Common myeloid progenitor, CD34-positive (primary cell): ENCODE results near the gene WNT9B.

Experiments used
- CTCF ChIA-PET: fragments of 350-600 bp; sonication (Branson Sonifier 250); formaldehyde crosslinking; loops from one replicate; lab custom pipeline; 2021; ENCODE audit warnings: antibody characterized with exemption; lab: Charles Lee
- POLR2A ChIA-PET: fragments of 350-600 bp; sonication (Branson Sonifier 250); formaldehyde crosslinking; loops from one replicate; lab custom pipeline; 2021; ENCODE audit warnings: antibody characterized with exemption; lab: Charles Lee
- DNase-seq, 3 donors: peaks; one replicate each; pipeline versions ENCODE4 v3.0.0 to v3.0.0-alpha.2; 2013
- H3K27ac ChIP-seq, 2 experiments: 1 replicate in 1 of 2; 2 replicates in 1 of 2; pipeline ENCODE4 v1.7.0; 2013; ENCODE audit warnings: inconsistent platforms in 2 of 2, low read length in 2 of 2, mild to moderate bottlenecking in 2 of 2, low read depth in 1 of 2, moderate library complexity in 1 of 2; ENCODE audit not compliant: severe bottlenecking in 2 of 2, insufficient read depth in 1 of 2, poor library complexity in 1 of 2
- H3K27me3 ChIP-seq, 5 experiments: replicated peaks in 2 of 5; 1 replicate in 3 of 5; 2 replicates in 2 of 5; pipeline versions ENCODE4 v1.6.1 to v1.7.0; 2013; ENCODE audit warnings: low read length in 4 of 5, mild to moderate bottlenecking in 2 of 5, moderate library complexity in 2 of 5, inconsistent platforms in 1 of 5; ENCODE audit not compliant: insufficient read depth in 5 of 5, control insufficient read depth in 4 of 5
- H3K36me3 ChIP-seq, 4 experiments: 1 replicate in 2 of 4; 2 replicates in 2 of 4; pipeline versions ENCODE4 v1.6.1 to v1.7.0; 2013; ENCODE audit warnings: low read length in 3 of 4, control low read depth in 1 of 4, mild to moderate bottlenecking in 1 of 4; ENCODE audit not compliant: control insufficient read depth in 4 of 4, insufficient read depth in 4 of 4
- H3K4me1 ChIP-seq, 4 experiments: 1 replicate in 3 of 4; 2 replicates in 1 of 4; pipeline versions ENCODE4 v1.6.1 to v1.7.1; 2013; ENCODE audit warnings: low read length in 3 of 4, mild to moderate bottlenecking in 3 of 4, control low read depth in 1 of 4, inconsistent platforms in 1 of 4, moderate library complexity in 1 of 4; ENCODE audit not compliant: control insufficient read depth in 4 of 4, insufficient read depth in 4 of 4; ENCODE audit errors: control extremely low read depth in 1 of 4
- H3K4me3 ChIP-seq, 7 experiments: 1 replicate in 4 of 7; 2 replicates in 3 of 7; pipeline versions ENCODE4 v1.5.1 to v1.7.0; 2013; ENCODE audit warnings: mild to moderate bottlenecking in 7 of 7, low read length in 6 of 7, moderate library complexity in 6 of 7, inconsistent platforms in 2 of 7, low read depth in 2 of 7, control low read depth in 1 of 7; ENCODE audit not compliant: insufficient read depth in 4 of 7, control insufficient read depth in 1 of 7; ENCODE audit errors: extremely low read depth in 1 of 7
- H3K9me3 ChIP-seq, 5 experiments: 1 replicate in 4 of 5; 2 replicates in 1 of 5; pipeline versions ENCODE4 v1.6.1 to v1.7.1; 2013; ENCODE audit warnings: low read length in 4 of 5, mild to moderate bottlenecking in 2 of 5, inconsistent platforms in 1 of 5, low read depth in 1 of 5, moderate library complexity in 1 of 5; ENCODE audit not compliant: control insufficient read depth in 4 of 5, insufficient read depth in 2 of 5; ENCODE audit errors: control extremely low read depth in 1 of 5
- WGBS: methylation state at CpG from one replicate; pipeline ENCODE4 v1.1.5; 2013; ENCODE audit not compliant: insufficient coverage; 5-methylcytosine and 5-hydroxymethylcytosine counted together

The WNT9B gene

GRCh38 chr17:46853896-46854444 is 2.6 kb downstream of the WNT9B start:
- ChIA-PET CTCF (interaction anchor here (1.1 kb wide), 1 partner anchor 12 kb away, joined by 4 read pairs; no protein-coding TSS in a partner anchor), POLR2A (no interaction called here)

GRCh38 chr17:46854515-46854914 is 3.1 kb downstream of the WNT9B start:
- CTCF ChIA-PET: interaction anchor here (1.3 kb wide), 1 partner anchor 12 kb away, joined by 6 read pairs; no protein-coding TSS in a partner anchor
- Histone ChIP-seq H3K9me3 (no peaks in the 10 kb centered on the region), H3K27me3 (peaks cover 4 to 48% (median 21%) of the 10 kb centered on the region in 5 experiments), H3K4me1 (peaks cover 0 to 15% (median 10%) of the 10 kb centered on the region in 4 experiments), H3K4me3 (no peak overlapping the region), H3K36me3 (no peaks in the 10 kb centered on the region), H3K27ac (no peak overlapping the region)
- POLR2A ChIA-PET: interaction anchor here (0.5 kb wide), 1 partner anchor 19 kb away, joined by 3 read pairs; no protein-coding TSS in a partner anchor
- no CpG with 5 or more reads among the region's 3 CpGs for WGBS
- no peak for DNase-seq

More at GRCh38 chr17:46853896-46854444, 2.6 kb downstream of the WNT9B start:
- no peak overlapping the region for H3K4me3 ChIP-seq
- H3K4me1 ChIP-seq: peaks cover 0 to 15% (median 10%) of the 10 kb centered on the region in 4 experiments
- H3K36me3 ChIP-seq: no peaks in the 10 kb centered on the region
- H3K9me3 ChIP-seq: no peaks in the 10 kb centered on the region
- no peak overlapping the region for H3K27ac ChIP-seq
- no peak for DNase-seq
- peaks cover 4 to 54% (median 21%) of the 10 kb centered on the region in 5 experiments for H3K27me3 ChIP-seq
- 100% methylated on average over 6 of the region's 6 CpGs for WGBS

- Histone ChIP-seq H3K27ac (no peak overlapping the region), H3K4me1 (peaks cover 0 to 15% (median 10%) of the 10 kb centered on the region in 4 experiments), H3K9me3 (no peaks in the 10 kb centered on the region), H3K27me3 (peaks cover 4 to 44% (median 19%) of the 10 kb centered on the region in 5 experiments), H3K4me3 (no peak overlapping the region), H3K36me3 (no peaks in the 10 kb centered on the region)
- ChIA-PET POLR2A (interaction anchor here (0.5 kb wide), 1 partner anchor 19 kb away, joined by 3 read pairs; no protein-coding TSS in a partner anchor), CTCF (interaction anchor here (1.3 kb wide), 1 partner anchor 13 kb away, joined by 6 read pairs; no protein-coding TSS in a partner anchor)
- 100% methylated on average over 1 of the region's 4 CpGs for WGBS
- DNase-seq: no peak
These were observed 3.6 kb downstream of the WNT9B start for GRCh38 chr17:46854948-46855347.

GRCh38 chr17:46857600-46857999 is 6.2 kb downstream of the WNT9B start:
- DNase-seq: no peak
- CTCF ChIA-PET: no interaction called here
- no peaks in the 10 kb centered on the region for H3K4me1 ChIP-seq
- no peaks in the 10 kb centered on the region for H3K36me3 ChIP-seq
- H3K9me3 ChIP-seq: no peaks in the 10 kb centered on the region
- H3K27ac ChIP-seq: no peak overlapping the region
- no CpG with 5 or more reads among the region's 1 CpG for WGBS
- H3K4me3 ChIP-seq: no peak overlapping the region
- H3K27me3 ChIP-seq: peaks cover 4 to 20% (median 6%) of the 10 kb centered on the region in 5 experiments
- POLR2A ChIA-PET: no interaction called here

- no peak for DNase-seq
- Histone ChIP-seq H3K9me3 (no peaks in the 10 kb centered on the region), H3K4me3 (no peak overlapping the region), H3K27me3 (peaks cover 0 to 5% (median 0%) of the 10 kb centered on the region in 5 experiments), H3K4me1 (peaks cover 0 to 10% (median 3%) of the 10 kb centered on the region in 4 experiments), H3K36me3 (no peaks in the 10 kb centered on the region), H3K27ac (no peak overlapping the region)
- CTCF ChIA-PET: interaction anchor here (0.9 kb wide), 1 partner anchor 17 kb away, joined by 4 read pairs; no protein-coding TSS in a partner anchor
- 94% methylated on average over 5 of the region's 5 CpGs for WGBS
- POLR2A ChIA-PET: no interaction called here
These were observed 8.6 kb downstream of the WNT9B start for GRCh38 chr17:46859996-46860395.

GRCh38 chr17:46862949-46863348 is 11.6 kb downstream of the WNT9B start:
- POLR2A ChIA-PET: no interaction called here
- DNase-seq: no peak
- CTCF ChIA-PET: no interaction called here
- H3K36me3 ChIP-seq: no peaks in the 10 kb centered on the region
- H3K4me1 ChIP-seq: peaks cover 0 to 27% (median 5%) of the 10 kb centered on the region in 4 experiments
- WGBS: 76% methylated on average over 10 of the region's 13 CpGs
- H3K9me3 ChIP-seq: no peaks in the 10 kb centered on the region
- no peak overlapping the region for H3K4me3 ChIP-seq
- H3K27me3 ChIP-seq: peaks cover 0 to 7% (median under 1%) of the 10 kb centered on the region in 5 experiments
- H3K27ac ChIP-seq: no peak overlapping the region

GRCh38 chr17:46863383-46864121 is 12.2 kb downstream of the WNT9B start:
- CTCF ChIA-PET: no interaction called here
- Histone ChIP-seq H3K9me3 (no peaks in the 10 kb centered on the region), H3K4me3 (no peak overlapping the region), H3K4me1 (peaks cover 0 to 27% (median 5%) of the 10 kb centered on the region in 4 experiments), H3K27ac (no peak overlapping the region), H3K27me3 (peaks cover 0 to 7% (median 2%) of the 10 kb centered on the region in 5 experiments), H3K36me3 (no peaks in the 10 kb centered on the region)
- 93% methylated on average over 8 of the region's 8 CpGs for WGBS
- no peak for DNase-seq
- POLR2A ChIA-PET: no interaction called here
